ENCODE data around the gene GABPA.

GABPA gene

DNA sequence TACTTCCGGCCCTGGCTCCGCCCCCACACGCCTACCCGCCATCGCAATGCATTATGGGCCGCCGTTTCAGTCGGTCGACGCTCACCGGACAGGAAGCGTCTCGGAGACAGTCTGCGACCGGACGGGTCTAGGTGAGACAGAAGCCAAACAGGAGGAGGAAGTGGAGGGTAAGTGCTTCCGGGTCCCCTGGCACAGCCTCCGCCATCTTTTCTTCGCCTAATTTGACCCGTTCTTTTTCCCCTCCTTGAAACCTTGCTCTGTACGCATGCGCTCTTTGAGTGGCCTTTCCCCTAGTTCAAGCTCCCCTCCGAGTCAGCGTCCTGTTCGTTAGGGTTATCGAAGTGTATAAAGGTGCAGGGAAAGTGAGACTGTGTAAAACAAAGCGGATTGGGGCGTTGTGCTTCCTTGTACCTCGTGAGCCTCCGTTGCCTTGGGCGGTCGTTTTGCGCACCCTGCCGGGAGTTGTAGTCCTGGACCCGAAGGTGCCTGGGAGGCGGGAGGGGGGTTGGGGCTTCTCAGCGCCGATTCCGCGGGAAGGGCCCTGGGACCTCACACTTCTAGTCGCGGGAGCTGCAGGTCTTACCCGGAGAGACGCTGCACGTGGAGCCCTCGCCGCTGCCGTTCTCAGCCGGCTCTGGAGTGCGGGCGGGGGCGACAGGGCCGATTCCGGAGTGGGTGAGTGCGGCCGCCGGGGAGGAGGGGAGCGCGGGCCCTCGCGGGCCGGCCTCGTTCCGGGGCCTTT lies at the start of gene GABPA, which contains the start of gene ATP5PF (continued):
- TF ChIP-seq, protein P1, sequence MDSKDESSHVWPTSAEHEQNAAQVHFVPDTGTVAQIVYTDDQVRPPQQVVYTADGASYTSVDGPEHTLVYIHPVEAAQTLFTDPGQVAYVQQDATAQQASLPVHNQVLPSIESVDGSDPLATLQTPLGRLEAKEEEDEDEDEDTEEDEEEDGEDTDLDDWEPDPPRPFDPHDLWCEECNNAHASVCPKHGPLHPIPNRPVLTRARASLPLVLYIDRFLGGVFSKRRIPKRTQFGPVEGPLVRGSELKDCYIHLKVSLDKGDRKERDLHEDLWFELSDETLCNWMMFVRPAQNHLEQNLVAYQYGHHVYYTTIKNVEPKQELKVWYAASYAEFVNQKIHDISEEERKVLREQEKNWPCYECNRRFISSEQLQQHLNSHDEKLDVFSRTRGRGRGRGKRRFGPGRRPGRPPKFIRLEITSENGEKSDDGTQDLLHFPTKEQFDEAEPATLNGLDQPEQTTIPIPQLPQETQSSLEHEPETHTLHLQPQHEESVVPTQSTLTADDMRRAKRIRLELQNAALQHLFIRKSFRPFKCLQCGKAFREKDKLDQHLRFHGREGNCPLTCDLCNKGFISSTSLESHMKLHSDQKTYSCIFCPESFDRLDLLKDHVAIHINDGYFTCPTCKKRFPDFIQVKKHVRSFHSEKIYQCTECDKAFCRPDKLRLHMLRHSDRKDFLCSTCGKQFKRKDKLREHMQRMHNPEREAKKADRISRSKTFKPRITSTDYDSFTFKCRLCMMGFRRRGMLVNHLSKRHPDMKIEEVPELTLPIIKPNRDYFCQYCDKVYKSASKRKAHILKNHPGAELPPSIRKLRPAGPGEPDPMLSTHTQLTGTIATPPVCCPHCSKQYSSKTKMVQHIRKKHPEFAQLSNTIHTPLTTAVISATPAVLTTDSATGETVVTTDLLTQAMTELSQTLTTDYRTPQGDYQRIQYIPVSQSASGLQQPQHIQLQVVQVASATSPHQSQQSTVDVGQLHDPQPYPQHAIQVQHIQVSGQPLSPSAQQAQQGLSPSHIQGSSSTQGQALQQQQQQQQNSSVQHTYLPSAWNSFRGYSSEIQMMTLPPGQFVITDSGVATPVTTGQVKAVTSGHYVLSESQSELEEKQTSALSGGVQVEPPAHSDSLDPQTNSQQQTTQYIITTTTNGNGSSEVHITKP (tag by site-specific recombination; IDR thresholded peaks at IDR 0.05), result peak; percentile 71
- TF ChIP-seq, protein P2, sequence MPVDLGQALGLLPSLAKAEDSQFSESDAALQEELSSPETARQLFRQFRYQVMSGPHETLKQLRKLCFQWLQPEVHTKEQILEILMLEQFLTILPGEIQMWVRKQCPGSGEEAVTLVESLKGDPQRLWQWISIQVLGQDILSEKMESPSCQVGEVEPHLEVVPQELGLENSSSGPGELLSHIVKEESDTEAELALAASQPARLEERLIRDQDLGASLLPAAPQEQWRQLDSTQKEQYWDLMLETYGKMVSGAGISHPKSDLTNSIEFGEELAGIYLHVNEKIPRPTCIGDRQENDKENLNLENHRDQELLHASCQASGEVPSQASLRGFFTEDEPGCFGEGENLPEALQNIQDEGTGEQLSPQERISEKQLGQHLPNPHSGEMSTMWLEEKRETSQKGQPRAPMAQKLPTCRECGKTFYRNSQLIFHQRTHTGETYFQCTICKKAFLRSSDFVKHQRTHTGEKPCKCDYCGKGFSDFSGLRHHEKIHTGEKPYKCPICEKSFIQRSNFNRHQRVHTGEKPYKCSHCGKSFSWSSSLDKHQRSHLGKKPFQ (tag by site-specific recombination; IDR thresholded peaks at IDR 0.05), result peak; percentile 48; the same call in 1 of the 2 replicates
- TF ChIP-seq, protein P3, sequence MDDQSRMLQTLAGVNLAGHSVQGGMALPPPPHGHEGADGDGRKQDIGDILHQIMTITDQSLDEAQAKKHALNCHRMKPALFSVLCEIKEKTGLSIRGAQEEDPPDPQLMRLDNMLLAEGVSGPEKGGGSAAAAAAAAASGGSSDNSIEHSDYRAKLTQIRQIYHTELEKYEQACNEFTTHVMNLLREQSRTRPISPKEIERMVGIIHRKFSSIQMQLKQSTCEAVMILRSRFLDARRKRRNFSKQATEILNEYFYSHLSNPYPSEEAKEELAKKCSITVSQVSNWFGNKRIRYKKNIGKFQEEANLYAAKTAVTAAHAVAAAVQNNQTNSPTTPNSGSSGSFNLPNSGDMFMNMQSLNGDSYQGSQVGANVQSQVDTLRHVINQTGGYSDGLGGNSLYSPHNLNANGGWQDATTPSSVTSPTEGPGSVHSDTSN (CRISPR knock-in tag; IDR thresholded peaks at IDR 0.05), result no peak
- no peak for TF ChIP-seq BCL11A (tag by site-specific recombination; IDR thresholded peaks at IDR 0.05; ENCODE audit: low read depth)
- TF ChIP-seq ZIC2 (tag by site-specific recombination; IDR thresholded peaks at IDR 0.05), result peak; percentile 31; the same call in 1 of the 2 replicates
- peak; percentile 63; the same call in 1 of the 2 replicates for TF ChIP-seq ZNF660 (tag by site-specific recombination; IDR thresholded peaks at IDR 0.05)
- no peak for TF ChIP-seq ZFP69B (tag by site-specific recombination; IDR thresholded peaks at IDR 0.05)
- TF ChIP-seq, protein P4, sequence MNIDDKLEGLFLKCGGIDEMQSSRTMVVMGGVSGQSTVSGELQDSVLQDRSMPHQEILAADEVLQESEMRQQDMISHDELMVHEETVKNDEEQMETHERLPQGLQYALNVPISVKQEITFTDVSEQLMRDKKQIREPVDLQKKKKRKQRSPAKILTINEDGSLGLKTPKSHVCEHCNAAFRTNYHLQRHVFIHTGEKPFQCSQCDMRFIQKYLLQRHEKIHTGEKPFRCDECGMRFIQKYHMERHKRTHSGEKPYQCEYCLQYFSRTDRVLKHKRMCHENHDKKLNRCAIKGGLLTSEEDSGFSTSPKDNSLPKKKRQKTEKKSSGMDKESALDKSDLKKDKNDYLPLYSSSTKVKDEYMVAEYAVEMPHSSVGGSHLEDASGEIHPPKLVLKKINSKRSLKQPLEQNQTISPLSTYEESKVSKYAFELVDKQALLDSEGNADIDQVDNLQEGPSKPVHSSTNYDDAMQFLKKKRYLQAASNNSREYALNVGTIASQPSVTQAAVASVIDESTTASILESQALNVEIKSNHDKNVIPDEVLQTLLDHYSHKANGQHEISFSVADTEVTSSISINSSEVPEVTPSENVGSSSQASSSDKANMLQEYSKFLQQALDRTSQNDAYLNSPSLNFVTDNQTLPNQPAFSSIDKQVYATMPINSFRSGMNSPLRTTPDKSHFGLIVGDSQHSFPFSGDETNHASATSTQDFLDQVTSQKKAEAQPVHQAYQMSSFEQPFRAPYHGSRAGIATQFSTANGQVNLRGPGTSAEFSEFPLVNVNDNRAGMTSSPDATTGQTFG (tag by site-specific recombination; IDR thresholded peaks at IDR 0.05; ENCODE audit: borderline replicate concordance), result no peak
- TF ChIP-seq, protein P5, sequence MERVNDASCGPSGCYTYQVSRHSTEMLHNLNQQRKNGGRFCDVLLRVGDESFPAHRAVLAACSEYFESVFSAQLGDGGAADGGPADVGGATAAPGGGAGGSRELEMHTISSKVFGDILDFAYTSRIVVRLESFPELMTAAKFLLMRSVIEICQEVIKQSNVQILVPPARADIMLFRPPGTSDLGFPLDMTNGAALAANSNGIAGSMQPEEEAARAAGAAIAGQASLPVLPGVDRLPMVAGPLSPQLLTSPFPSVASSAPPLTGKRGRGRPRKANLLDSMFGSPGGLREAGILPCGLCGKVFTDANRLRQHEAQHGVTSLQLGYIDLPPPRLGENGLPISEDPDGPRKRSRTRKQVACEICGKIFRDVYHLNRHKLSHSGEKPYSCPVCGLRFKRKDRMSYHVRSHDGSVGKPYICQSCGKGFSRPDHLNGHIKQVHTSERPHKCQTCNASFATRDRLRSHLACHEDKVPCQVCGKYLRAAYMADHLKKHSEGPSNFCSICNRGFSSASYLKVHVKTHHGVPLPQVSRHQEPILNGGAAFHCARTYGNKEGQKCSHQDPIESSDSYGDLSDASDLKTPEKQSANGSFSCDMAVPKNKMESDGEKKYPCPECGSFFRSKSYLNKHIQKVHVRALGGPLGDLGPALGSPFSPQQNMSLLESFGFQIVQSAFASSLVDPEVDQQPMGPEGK (tag by site-specific recombination; IDR thresholded peaks at IDR 0.05), result peak; percentile 92
- no peak for TF ChIP-seq MEIS1 (CRISPR knock-in tag; IDR thresholded peaks at IDR 0.05; ENCODE audit: borderline replicate concordance)
- TF ChIP-seq, protein P6, sequence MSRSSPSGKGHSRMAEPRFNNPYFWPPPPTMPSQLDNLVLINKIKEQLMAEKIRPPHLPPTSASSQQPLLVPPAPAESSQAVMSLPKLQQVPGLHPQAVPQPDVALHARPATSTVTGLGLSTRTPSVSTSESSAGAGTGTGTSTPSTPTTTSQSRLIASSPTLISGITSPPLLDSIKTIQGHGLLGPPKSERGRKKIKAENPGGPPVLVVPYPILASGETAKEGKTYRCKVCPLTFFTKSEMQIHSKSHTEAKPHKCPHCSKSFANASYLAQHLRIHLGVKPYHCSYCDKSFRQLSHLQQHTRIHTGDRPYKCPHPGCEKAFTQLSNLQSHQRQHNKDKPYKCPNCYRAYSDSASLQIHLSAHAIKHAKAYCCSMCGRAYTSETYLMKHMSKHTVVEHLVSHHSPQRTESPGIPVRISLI (tag by site-specific recombination; IDR thresholded peaks at IDR 0.05), result no peak
- 0 out of 2 replicates have a peak, but pooled peaks have one; percentile 63 for TF ChIP-seq ZNF624 (tag by site-specific recombination; IDR thresholded peaks at IDR 0.05)
- TF ChIP-seq, protein P7, sequence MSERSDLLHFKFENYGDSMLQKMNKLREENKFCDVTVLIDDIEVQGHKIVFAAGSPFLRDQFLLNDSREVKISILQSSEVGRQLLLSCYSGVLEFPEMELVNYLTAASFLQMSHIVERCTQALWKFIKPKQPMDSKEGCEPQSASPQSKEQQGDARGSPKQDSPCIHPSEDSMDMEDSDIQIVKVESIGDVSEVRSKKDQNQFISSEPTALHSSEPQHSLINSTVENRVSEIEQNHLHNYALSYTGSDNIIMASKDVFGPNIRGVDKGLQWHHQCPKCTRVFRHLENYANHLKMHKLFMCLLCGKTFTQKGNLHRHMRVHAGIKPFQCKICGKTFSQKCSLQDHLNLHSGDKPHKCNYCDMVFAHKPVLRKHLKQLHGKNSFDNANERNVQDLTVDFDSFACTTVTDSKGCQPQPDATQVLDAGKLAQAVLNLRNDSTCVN (tag by site-specific recombination; optimal IDR thresholded peaks at IDR 0.05), result peak; percentile 58
- TF ChIP-seq, protein P8, sequence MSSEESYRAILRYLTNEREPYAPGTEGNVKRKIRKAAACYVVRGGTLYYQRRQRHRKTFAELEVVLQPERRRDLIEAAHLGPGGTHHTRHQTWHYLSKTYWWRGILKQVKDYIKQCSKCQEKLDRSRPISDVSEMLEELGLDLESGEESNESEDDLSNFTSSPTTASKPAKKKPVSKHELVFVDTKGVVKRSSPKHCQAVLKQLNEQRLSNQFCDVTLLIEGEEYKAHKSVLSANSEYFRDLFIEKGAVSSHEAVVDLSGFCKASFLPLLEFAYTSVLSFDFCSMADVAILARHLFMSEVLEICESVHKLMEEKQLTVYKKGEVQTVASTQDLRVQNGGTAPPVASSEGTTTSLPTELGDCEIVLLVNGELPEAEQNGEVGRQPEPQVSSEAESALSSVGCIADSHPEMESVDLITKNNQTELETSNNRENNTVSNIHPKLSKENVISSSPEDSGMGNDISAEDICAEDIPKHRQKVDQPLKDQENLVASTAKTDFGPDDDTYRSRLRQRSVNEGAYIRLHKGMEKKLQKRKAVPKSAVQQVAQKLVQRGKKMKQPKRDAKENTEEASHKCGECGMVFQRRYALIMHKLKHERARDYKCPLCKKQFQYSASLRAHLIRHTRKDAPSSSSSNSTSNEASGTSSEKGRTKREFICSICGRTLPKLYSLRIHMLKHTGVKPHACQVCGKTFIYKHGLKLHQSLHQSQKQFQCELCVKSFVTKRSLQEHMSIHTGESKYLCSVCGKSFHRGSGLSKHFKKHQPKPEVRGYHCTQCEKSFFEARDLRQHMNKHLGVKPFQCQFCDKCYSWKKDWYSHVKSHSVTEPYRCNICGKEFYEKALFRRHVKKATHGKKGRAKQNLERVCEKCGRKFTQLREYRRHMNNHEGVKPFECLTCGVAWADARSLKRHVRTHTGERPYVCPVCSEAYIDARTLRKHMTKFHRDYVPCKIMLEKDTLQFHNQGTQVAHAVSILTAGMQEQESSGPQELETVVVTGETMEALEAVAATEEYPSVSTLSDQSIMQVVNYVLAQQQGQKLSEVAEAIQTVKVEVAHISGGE (tag by site-specific recombination; conservative IDR thresholded peaks at IDR 0.05; ENCODE audit: low read depth), result peak; percentile 99
- peak; percentile 98 for TF ChIP-seq ZBTB17 (tag by site-specific recombination; IDR thresholded peaks at IDR 0.05)
- TF ChIP-seq GLIS2 (tag by site-specific recombination; IDR thresholded peaks at IDR 0.05), result peak; percentile 92
- TF ChIP-seq ZFP3 (tag by site-specific recombination; IDR thresholded peaks at IDR 0.05; ENCODE audit: low read depth), result no peak

Data from HEK293 (cell line).